ENCODE measurements around the gene OS9.
A peak's percentile ranks its signal among the peaks of the same experiment; 100 is the strongest.

Gene OS9

GRCh38 chr12:57735952-57736740 lies 42.2 kb downstream of the OS9 start:
- peak; percentile 57 for DNase-seq (ENCODE audit: low spot score)

- no peak for DNase-seq (ENCODE audit: low spot score)
These were observed 43.0 kb downstream of the OS9 start for GRCh38 chr12:57736741-57737466.

- peak; percentile 65 for DNase-seq (ENCODE audit: low spot score)
These were observed 43.8 kb downstream of the OS9 start for GRCh38 chr12:57737467-57738460.

GRCh38 chr12:57738661-57739237 lies 44.8 kb downstream of the OS9 start, which contains the start of gene AGAP2:
TSS of gene AGAP2 (minus strand) at chr12:57738742. CDS start at chr12:57738246, 496 bp downstream.
- DNase-seq (ENCODE audit: low spot score) = no peak

- DNase-seq (ENCODE audit: low spot score) = no peak
These were observed 45.5 kb downstream of the OS9 start for GRCh38 chr12:57739387-57739786.

GRCh38 chr12:57739914-57740538 lies 46.1 kb downstream of the OS9 start:
- DNase-seq (ENCODE audit: low spot score) = no peak

- no peak for DNase-seq (ENCODE audit: low spot score)
These were observed 46.9 kb downstream of the OS9 start for GRCh38 chr12:57740656-57741412.

GRCh38 chr12:57741413-57741789 lies 47.5 kb downstream of the OS9 start:
- no peak for DNase-seq (ENCODE audit: low spot score)

GRCh38 chr12:57741844-57742738 lies 48.2 kb downstream of the OS9 start:
- DNase-seq (ENCODE audit: low spot score) = no peak

- DNase-seq (ENCODE audit: low spot score) = no peak
These were observed 49.8 kb downstream of the OS9 start for GRCh38 chr12:57743769-57744168.

- peak; percentile 85 for DNase-seq (ENCODE audit: low spot score)
These were observed 50.4 kb downstream of the OS9 start for GRCh38 chr12:57744194-57744776.

GRCh38 chr12:57744777-57745484 lies 51.0 kb downstream of the OS9 start, which contains the start of gene TSPAN31:
TSS of gene TSPAN31 (plus strand) at chr12:57745039. CDS start at chr12:57745155, 116 bp downstream.
- DNase-seq (ENCODE audit: low spot score) = peak; percentile 95

GRCh38 chr12:57745485-57745881 lies 51.6 kb downstream of the OS9 start:
- no peak for DNase-seq (ENCODE audit: low spot score)

- DNase-seq (ENCODE audit: low spot score) = no peak
These were observed 52.1 kb downstream of the OS9 start for GRCh38 chr12:57746025-57746424.

GRCh38 chr12:57749061-57749460 lies 55.1 kb downstream of the OS9 start:
- DNase-seq (ENCODE audit: low spot score) = no peak

- DNase-seq (ENCODE audit: low spot score) = no peak
These were observed 56.9 kb downstream of the OS9 start for GRCh38 chr12:57750561-57751431.

- no peak for DNase-seq (ENCODE audit: low spot score)
These were observed 57.5 kb downstream of the OS9 start for GRCh38 chr12:57751432-57751787.
